IMR-90 (cell line): ENCODE measurements around the gene DHX38.

Source experiments
- BHLHE40 ChIP-seq: fragments of 150-350 bp; IDR thresholded peaks from 2 replicates; pipeline ENCODE4 v1.6.1; 2016; ENCODE audit warnings: mild to moderate bottlenecking, low read depth, low read length
- CEBPB ChIP-seq: IDR thresholded peaks from 2 replicates; pipeline ENCODE4 v1.6.1; 2012; ENCODE audit warnings: low read depth, low read length, improper control_type of control experiment
- CTCF ChIP-seq: conservative IDR thresholded peaks from 2 replicates; pipeline ENCODE4 v1.5.1; 2012; ENCODE audit warnings: mild to moderate bottlenecking, low read depth, low read length, improper control_type of control experiment
- ELK1 ChIP-seq: fragments of 150-350 bp; IDR thresholded peaks from 2 replicates; pipeline ENCODE4 v1.6.1; 2016; ENCODE audit warnings: low read depth, mild to moderate bottlenecking, low read length, moderate library complexity, borderline replicate concordance
- FOS ChIP-seq: fragments of 150-350 bp; IDR thresholded peaks from 2 replicates; pipeline ENCODE4 v1.6.1; 2016; ENCODE audit warnings: low read depth, low read length
- MAZ ChIP-seq: IDR thresholded peaks from 2 replicates; pipeline ENCODE4 v1.6.1; 2012; ENCODE audit warnings: low read depth, mild to moderate bottlenecking, low read length, improper control_type of control experiment, moderate library complexity, borderline replicate concordance
- MXI1 ChIP-seq: IDR thresholded peaks from 2 replicates; pipeline ENCODE4 v1.6.1; 2012; ENCODE audit warnings: low read depth, mild to moderate bottlenecking, low read length, moderate library complexity, borderline replicate concordance
- POLR2A ChIP-seq: IDR thresholded peaks from 2 replicates; pipeline ENCODE4 v1.6.1; 2012; ENCODE audit warnings: mild to moderate bottlenecking, low read depth, low read length
- RAD21 ChIP-seq: IDR thresholded peaks from 2 replicates; pipeline ENCODE4 v1.6.1; 2012; ENCODE audit warnings: low read length, improper control_type of control experiment
- RCOR1 ChIP-seq: IDR thresholded peaks from 2 replicates; pipeline ENCODE4 v1.6.1; 2012; ENCODE audit warnings: mild to moderate bottlenecking, low read length, improper control_type of control experiment; ENCODE audit not compliant: insufficient replicate concordance
- RFX5 ChIP-seq: IDR thresholded peaks from 2 replicates; pipeline ENCODE4 v1.8.0; 2012; ENCODE audit warnings: low read depth, mild to moderate bottlenecking, low read length, moderate library complexity
- USF2 ChIP-seq: fragments of 150-350 bp; IDR thresholded peaks from 2 replicates; pipeline ENCODE4 v1.6.1; 2017; ENCODE audit warnings: mild to moderate bottlenecking, antibody characterized with exemption, low read length, low read depth

GRCh38 chr16:72126429-72126765, 32.8 kb downstream of the DHX38 start:
- TF ChIP-seq POLR2A (no peak), MXI1 (no peak), CTCF (no peak), CEBPB (no peak), BHLHE40 (no peak), USF2 (no peak), MAZ (no peak), ELK1 (no peak), RFX5 (no peak), RAD21 (no peak), FOS (no peak), RCOR1 (no peak)
